Measurements from ENCODE around the gene NFRKB. TPM values are rescaled to one million over a fixed set of nuclear protein-coding genes. Genes with fewer than 3 reads are reported as not detected.

The NFRKB gene
- total and polyA plus RNA-seq, 10 of the 15 experiments (the other 5 are each of a cell fraction or from before 2014, with no cell fraction given), result 3.7 to 21.7 (median 14.1) TPM

GRCh38 chr11:129922674-129923073 is 27.3 kb upstream of the NFRKB start:
- ChIA-PET CTCF (interaction anchor here (0.7 to 14.3 kb wide), 17 partner anchors 10 to 1265 kb away, joined by 3 to 400 read pairs (median 3); no protein-coding TSS in a partner anchor), POLR2A (interaction anchor here (1.0 kb wide), 1 partner anchor 80 kb away, joined by 4 read pairs; the partner anchor contains the start of gene PRDM10), SMC1A (ENCODE audit: uncharacterized antibody, unreplicated experiment) (interaction anchor here (0.6 to 5.5 kb wide), 13 partner anchors 7 to 280 kb away, joined by 3 to 130 read pairs (median 4); no protein-coding TSS in a partner anchor), RAD21 (ENCODE audit: unreplicated experiment) (interaction anchor here (0.7 to 10.8 kb wide), 8 partner anchors 54 to 214 kb away, joined by 3 to 209 read pairs (median 4); no protein-coding TSS in a partner anchor)
- no TSS peak for BruUV-seq (replicated peaks)
- no peak for FAIRE-seq
- DNase-seq (ENCODE audit: low read depth, low spot score), result no peak
- no peaks in the 10 kb centered on the region for H4K20me1 ChIP-seq (ENCODE audit: control insufficient read depth, insufficient read depth)
- 88% methylated on average over 5 of the region's 5 CpGs for WGBS (ENCODE audit: insufficient coverage, insufficient replicate concordance, low lambda C conversion rate, missing lambda C conversion rate)
- TF ChIP-seq KAT2A (conservative IDR thresholded peaks at IDR 0.05; ENCODE audit: control insufficient read depth, low read depth, low read length), result no peak
- TF ChIP-seq ELK1 (IDR thresholded peaks at IDR 0.05; ENCODE audit: low read depth, low read length), result no peak
- no peak for TF ChIP-seq GATAD2B (conservative IDR thresholded peaks at IDR 0.05; ENCODE audit: low read depth)
- TF ChIP-seq BCL11A (IDR thresholded peaks at IDR 0.05; ENCODE audit: low read depth, low read length), result no peak
- no peak for TF ChIP-seq TCF7 (IDR thresholded peaks at IDR 0.05; ENCODE audit: borderline replicate concordance)
- no peak for TF ChIP-seq PML (IDR thresholded peaks at IDR 0.05; ENCODE audit: low read length)
- TF ChIP-seq ZNF24 (IDR thresholded peaks at IDR 0.05), result no peak
- TF ChIP-seq TCF12 (IDR thresholded peaks at IDR 0.05; ENCODE audit: low read depth, low read length), result no peak
- no peak for TF ChIP-seq PAX5 (IDR thresholded peaks at IDR 0.05; ENCODE audit: borderline replicate concordance, low read depth, low read length)
- TF ChIP-seq CHD4 (IDR thresholded peaks at IDR 0.05), result no peak
- TF ChIP-seq SREBF2 (IDR thresholded peaks at IDR 0.05; ENCODE audit: low read length), result no peak
- TF ChIP-seq TBL1XR1 (IDR thresholded peaks at IDR 0.05; ENCODE audit: low read depth, low read length), result no peak
- TF ChIP-seq BMI1 (IDR thresholded peaks at IDR 0.05; ENCODE audit: borderline replicate concordance), result no peak
- TF ChIP-seq MEF2B (IDR thresholded peaks at IDR 0.05; ENCODE audit: partially characterized antibody, poor library complexity, severe bottlenecking), result no peak
- no peak for TF ChIP-seq CREB1 (IDR thresholded peaks at IDR 0.05; ENCODE audit: low read depth)
- H3K9ac ChIP-seq (ENCODE audit: control insufficient read depth, insufficient read depth, low read length), result no peak overlapping the region
- no peaks in the 10 kb centered on the region for H3K27me3 ChIP-seq (replicated peaks in 1 of 2; ENCODE audit: control insufficient read depth in 2 of 2, insufficient read depth in 2 of 2, low read length in 1 of 2)
- no peaks in the 10 kb centered on the region for H3K9me3 ChIP-seq (replicated peaks; ENCODE audit: control insufficient read depth, insufficient read depth, low read length)
- in situ Hi-C loops (cut with MboI), result loop anchor here (5.0 kb wide), 1 partner anchor 210 kb away; no protein-coding TSS in a partner anchor
- no peak for ATAC-seq
- H3K27ac ChIP-seq (ENCODE audit: control insufficient read depth, insufficient read depth), result no peak overlapping the region
- peaks cover 0 to 5% of the 10 kb centered on the region in 2 experiments; a peak in 2 of 4 replicates for H3K36me3 ChIP-seq (ENCODE audit: control insufficient read depth in 2 of 2, insufficient read depth in 2 of 2, low read length in 1 of 2)
- H3K79me2 ChIP-seq (ENCODE audit: control insufficient read depth, insufficient read depth, low read length), result no peaks in the 10 kb centered on the region
- H2AFZ ChIP-seq (ENCODE audit: control insufficient read depth, low read depth, low read length), result no peak overlapping the region
- no peak overlapping the region for H3K4me2 ChIP-seq (ENCODE audit: control insufficient read depth, insufficient read depth)
- no peak overlapping the region for H3K4me3 ChIP-seq
- intact Hi-C loops (cut with micrococcal nuclease; ENCODE audit: unreplicated experiment), result loop anchor here (1.0 to 5.0 kb wide), 3 partner anchors 80 to 210 kb away; partner anchors contain the start of genes APLP2 and PRDM10
- H3K4me1 ChIP-seq (ENCODE audit: control insufficient read depth, insufficient read depth, low read length), result no peaks in the 10 kb centered on the region

All from GM12878 (cell line).